Calu3 (cell line): ENCODE measurements around the gene STAMBP. TPM values are rescaled to one million over a fixed set of nuclear protein-coding genes. Genes with fewer than 3 reads are reported as not detected.

Source experiments
- BruUV-seq: library from RNA; stranded (reverse); fragments of 400-500 nt; replicated peaks from 2 replicates; lab custom pipeline; 2021; lab: Mats Ljungman, UMichigan
- CTCF ChIA-PET: fragments of 300-600 bp; sonication (Branson Sonifier 250); formaldehyde crosslinking; loops from one replicate; lab custom pipeline; 2022; ENCODE audit warnings: antibody characterized with exemption; lab: Charles Lee
- DNase-seq: peaks from one replicate; pipeline ENCODE4 v3.0.0; 2022
- H3K27ac Mint-ChIP-seq: one replicate; pipeline ENCODE4 v1.8.0; 2022; ENCODE audit warnings: mixed read lengths; ENCODE audit not compliant: unreplicated experiment
- H3K27me3 Mint-ChIP-seq: one replicate; pipeline ENCODE4 v1.8.0; 2022; ENCODE audit warnings: mixed read lengths; ENCODE audit not compliant: unreplicated experiment
- H3K36me3 Mint-ChIP-seq: one replicate; pipeline ENCODE4 v1.8.0; 2022; ENCODE audit warnings: mild to moderate bottlenecking, moderate library complexity, mixed read lengths; ENCODE audit not compliant: insufficient read depth, unreplicated experiment
- H3K4me1 Mint-ChIP-seq: one replicate; pipeline ENCODE4 v1.8.0; 2022; ENCODE audit warnings: mild to moderate bottlenecking, low read depth, mixed read lengths; ENCODE audit not compliant: unreplicated experiment
- H3K4me3 Mint-ChIP-seq: one replicate; pipeline ENCODE4 v1.8.0; 2022; ENCODE audit warnings: mild to moderate bottlenecking, low read depth, moderate library complexity, mixed read lengths; ENCODE audit not compliant: unreplicated experiment
- H3K9me3 Mint-ChIP-seq: one replicate; pipeline ENCODE4 v1.8.0; 2022; ENCODE audit warnings: low read depth, mixed read lengths; ENCODE audit not compliant: unreplicated experiment
- intact Hi-C: fragments of 100-400 bp; cut with micrococcal nuclease; formaldehyde crosslinking; loops from one replicate; pipeline ENCODE4 v1.10.0; 2022; ENCODE audit not compliant: unreplicated experiment
- total RNA-seq: library from RNA; stranded (reverse); gene quantifications from 2 replicates; pipeline ENCODE4 v1.2.3, GENCODE V29; 2022
- TF ChIP-seq, protein P1 (sequence below): fragments of 200-600 bp; IDR thresholded peaks from one replicate; pipeline ENCODE4 v1.8.0; 2022; ENCODE audit warnings: antibody characterized with exemption; ENCODE audit not compliant: unreplicated experiment

Gene STAMBP
- total RNA-seq, 1 experiment from 2014 or later = 51.9 TPM

- Mint-ChIP-seq H3K4me1 (peaks cover 27% of the 10 kb centered on the region), H3K27me3 (no peaks in the 10 kb centered on the region), H3K36me3 (peaks cover 17% of the 10 kb centered on the region), H3K4me3 (peak overlapping the region; percentile 98), H3K9me3 (peaks cover 3% of the 10 kb centered on the region), H3K27ac (peak overlapping the region; percentile 98)
- CTCF ChIA-PET = interaction anchor here (0.5 to 1.1 kb wide), 10 partner anchors 13 to 563 kb away, joined by 3 to 4 read pairs (median 3); no protein-coding TSS in a partner anchor
- BruUV-seq = TSS peak; percentile 69
- TF ChIP-seq, protein P1, sequence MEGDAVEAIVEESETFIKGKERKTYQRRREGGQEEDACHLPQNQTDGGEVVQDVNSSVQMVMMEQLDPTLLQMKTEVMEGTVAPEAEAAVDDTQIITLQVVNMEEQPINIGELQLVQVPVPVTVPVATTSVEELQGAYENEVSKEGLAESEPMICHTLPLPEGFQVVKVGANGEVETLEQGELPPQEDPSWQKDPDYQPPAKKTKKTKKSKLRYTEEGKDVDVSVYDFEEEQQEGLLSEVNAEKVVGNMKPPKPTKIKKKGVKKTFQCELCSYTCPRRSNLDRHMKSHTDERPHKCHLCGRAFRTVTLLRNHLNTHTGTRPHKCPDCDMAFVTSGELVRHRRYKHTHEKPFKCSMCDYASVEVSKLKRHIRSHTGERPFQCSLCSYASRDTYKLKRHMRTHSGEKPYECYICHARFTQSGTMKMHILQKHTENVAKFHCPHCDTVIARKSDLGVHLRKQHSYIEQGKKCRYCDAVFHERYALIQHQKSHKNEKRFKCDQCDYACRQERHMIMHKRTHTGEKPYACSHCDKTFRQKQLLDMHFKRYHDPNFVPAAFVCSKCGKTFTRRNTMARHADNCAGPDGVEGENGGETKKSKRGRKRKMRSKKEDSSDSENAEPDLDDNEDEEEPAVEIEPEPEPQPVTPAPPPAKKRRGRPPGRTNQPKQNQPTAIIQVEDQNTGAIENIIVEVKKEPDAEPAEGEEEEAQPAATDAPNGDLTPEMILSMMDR = no peak
- no peak for DNase-seq
- intact Hi-C loops = no loop called here
These were observed 358 bp upstream of the STAMBP start for GRCh38 chr2:73828389-73828817.

GRCh38 chr2:73830871-73831401, 2.2 kb downstream of the STAMBP start:
- no peak for DNase-seq
- CTCF ChIA-PET = no interaction called here
- H3K27ac Mint-ChIP-seq = no peak overlapping the region
- intact Hi-C loops = no loop called here
- H3K4me1 Mint-ChIP-seq = peaks cover 26% of the 10 kb centered on the region
- H3K27me3 Mint-ChIP-seq = no peaks in the 10 kb centered on the region
- no peak overlapping the region for H3K4me3 Mint-ChIP-seq
- no TSS peak for BruUV-seq
- H3K36me3 Mint-ChIP-seq = peaks cover 30% of the 10 kb centered on the region
- H3K9me3 Mint-ChIP-seq = peaks cover 3% of the 10 kb centered on the region
- TF ChIP-seq, protein P1 = no peak

DNA sequence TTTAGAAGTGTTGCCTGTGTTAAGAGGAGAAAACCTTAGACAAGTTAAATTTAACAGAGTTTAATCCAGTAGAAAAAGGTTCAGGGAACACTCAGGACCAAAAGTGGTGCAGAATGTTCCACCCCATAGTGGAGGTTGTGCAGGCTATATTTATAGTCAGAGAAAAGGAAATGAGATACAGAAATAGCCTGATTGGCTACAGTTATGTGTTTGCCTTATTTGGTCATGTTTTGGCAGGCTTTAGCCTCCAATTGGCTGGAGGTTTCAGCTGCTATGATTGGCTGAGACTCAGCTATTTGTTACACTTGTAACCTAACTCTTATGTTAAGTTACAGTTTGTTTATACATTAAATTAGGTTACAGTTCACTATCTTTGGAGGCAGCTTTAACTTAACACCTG, 4.2 kb downstream of the STAMBP start:
- H3K4me3 Mint-ChIP-seq = no peak overlapping the region
- peaks cover 3% of the 10 kb centered on the region for H3K9me3 Mint-ChIP-seq
- H3K4me1 Mint-ChIP-seq = peaks cover 26% of the 10 kb centered on the region
- no peaks in the 10 kb centered on the region for H3K27me3 Mint-ChIP-seq
- no TSS peak for BruUV-seq
- H3K27ac Mint-ChIP-seq = no peak overlapping the region
- CTCF ChIA-PET = no interaction called here
- TF ChIP-seq, protein P1 = no peak
- intact Hi-C loops = no loop called here
- H3K36me3 Mint-ChIP-seq = peaks cover 35% of the 10 kb centered on the region
- DNase-seq = no peak

DNA sequence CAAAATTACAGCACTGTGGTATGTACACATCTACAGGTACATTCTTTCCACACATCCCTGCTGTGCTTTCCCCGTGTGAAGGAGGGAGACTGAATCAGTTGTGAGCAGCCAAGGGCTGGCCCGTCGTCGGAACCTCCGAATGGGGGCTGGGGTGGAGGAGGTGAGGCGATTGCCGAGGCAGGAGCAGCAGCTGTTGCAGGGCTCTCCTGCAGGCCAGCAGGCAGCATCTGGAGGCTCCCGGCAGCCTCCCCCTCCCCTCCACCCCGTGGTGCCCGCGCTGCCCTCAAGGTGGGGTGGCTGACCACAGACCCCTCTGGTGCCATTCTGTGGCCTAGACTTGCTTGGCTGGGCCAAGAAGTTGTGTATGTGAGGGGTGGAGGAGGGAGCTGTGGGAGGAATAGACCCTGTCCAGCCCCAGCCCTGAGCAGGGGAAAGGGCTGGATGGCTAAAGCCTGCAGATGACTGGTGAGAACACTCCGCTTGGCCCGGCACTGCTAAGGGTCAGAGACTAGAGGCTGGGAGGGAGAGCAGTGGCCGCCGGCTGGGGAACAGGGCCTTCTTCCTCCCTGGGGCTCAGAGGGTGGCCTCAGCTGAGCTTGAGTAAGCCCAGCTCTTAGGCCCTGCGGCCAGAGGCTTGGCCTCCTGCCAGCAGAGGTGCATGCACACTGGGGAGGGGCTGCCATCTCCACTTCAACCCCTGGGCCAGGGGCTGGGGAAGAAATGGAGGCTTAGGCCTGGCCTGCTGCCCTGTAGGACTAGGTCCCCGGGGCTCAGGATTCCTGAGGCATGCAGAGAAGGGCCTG, 7.6 kb downstream of the STAMBP start:
- CTCF ChIA-PET = no interaction called here
- TF ChIP-seq, protein P1 = no peak
- Mint-ChIP-seq H3K9me3 (peaks cover 3% of the 10 kb centered on the region), H3K4me3 (no peak overlapping the region), H3K4me1 (peaks cover 9% of the 10 kb centered on the region), H3K27ac (no peak overlapping the region), H3K27me3 (no peaks in the 10 kb centered on the region), H3K36me3 (peaks cover 19% of the 10 kb centered on the region)
- no peak for DNase-seq
- intact Hi-C loops = no loop called here
- no TSS peak for BruUV-seq
